ENCODE data around the gene ALOX12B.
A peak's percentile ranks its signal among the peaks of the same experiment; 100 is the strongest.

ALOX12B gene

GRCh38 chr17:8087075-8087951 is at the start of gene ALOX12B:
Gene ALOX12B (minus strand): TSS chr17:8087716. CDS start chr17:8087442, 274 bp downstream.
- DNase-seq (ENCODE audit: low spot score) = no peak

GRCh38 chr17:8133941-8134340 is 46.4 kb upstream of the ALOX12B start:
- no peak for DNase-seq (ENCODE audit: low spot score)

- DNase-seq (ENCODE audit: low spot score) = peak; percentile 34
Observed at GRCh38 chr17:8133399-8133798, 45.9 kb upstream of the ALOX12B start.

- DNase-seq (ENCODE audit: low spot score) = no peak
Observed at GRCh38 chr17:8131844-8132441, 44.4 kb upstream of the ALOX12B start.

GRCh38 chr17:8128125-8128784 is 40.7 kb upstream of the ALOX12B start:
- DNase-seq (ENCODE audit: low spot score) = no peak

- DNase-seq (ENCODE audit: low spot score) = peak; percentile 59
Observed at GRCh38 chr17:8126491-8127066, 39.1 kb upstream of the ALOX12B start.

GRCh38 chr17:8125947-8126490 is 38.5 kb upstream of the ALOX12B start:
- no peak for DNase-seq (ENCODE audit: low spot score)

GRCh38 chr17:8125154-8125946 is 37.8 kb upstream of the ALOX12B start:
- DNase-seq (ENCODE audit: low spot score) = peak; percentile 62

GRCh38 chr17:8124350-8125153 is 37.0 kb upstream of the ALOX12B start:
- DNase-seq (ENCODE audit: low spot score) = no peak

GRCh38 chr17:8123695-8124349 is 36.3 kb upstream of the ALOX12B start, which contains the start of gene HES7:
Gene HES7 (minus strand): TSS chr17:8124106. CDS start chr17:8124084, 22 bp downstream.
- peak; percentile 54 for DNase-seq (ENCODE audit: low spot score)

GRCh38 chr17:8122924-8123694 is 35.6 kb upstream of the ALOX12B start:
- no peak for DNase-seq (ENCODE audit: low spot score)

- DNase-seq (ENCODE audit: low spot score) = no peak
Observed at GRCh38 chr17:8122422-8122923, 35.0 kb upstream of the ALOX12B start.

- peak; percentile 58 for DNase-seq (ENCODE audit: low spot score)
Observed at GRCh38 chr17:8121681-8122421, 34.3 kb upstream of the ALOX12B start.

GRCh38 chr17:8121407-8121680 is 33.8 kb upstream of the ALOX12B start:
- no peak for DNase-seq (ENCODE audit: low spot score)

GRCh38 chr17:8120520-8121406 is 33.2 kb upstream of the ALOX12B start:
- DNase-seq (ENCODE audit: low spot score) = peak; percentile 64

GRCh38 chr17:8119581-8120519 is 32.3 kb upstream of the ALOX12B start:
- no peak for DNase-seq (ENCODE audit: low spot score)
